Esophagus (tissue), 2 donors: ENCODE measurements around the gene IFNGR1. TPM values are rescaled to one million over a fixed set of nuclear protein-coding genes. Genes with fewer than 3 reads are reported as not detected.

ENCODE experiments used
- H3K27ac ChIP-seq, 2 donors: one replicate each; pipeline ENCODE4 v1.5.1; 2013; ENCODE audit warnings: low read depth in 2 of 2, mild to moderate bottlenecking in 2 of 2, inconsistent platforms in 1 of 2, low read length in 1 of 2, moderate library complexity in 1 of 2
- H3K27me3 ChIP-seq, 2 donors: one replicate each; pipeline ENCODE4 v1.6.1; 2013; ENCODE audit warnings: low read length in 2 of 2, control low read depth in 1 of 2, mild to moderate bottlenecking in 1 of 2; ENCODE audit not compliant: insufficient read depth in 2 of 2, control insufficient read depth in 1 of 2
- H3K36me3 ChIP-seq, 2 donors: one replicate each; pipeline ENCODE4 v1.6.1; 2013; ENCODE audit warnings: low read length in 1 of 2; ENCODE audit not compliant: control insufficient read depth in 2 of 2, insufficient read depth in 2 of 2
- H3K4me1 ChIP-seq, 2 donors: one replicate each; pipeline ENCODE4 v1.6.1; 2013; ENCODE audit warnings: low read length in 1 of 2; ENCODE audit not compliant: control insufficient read depth in 2 of 2, insufficient read depth in 2 of 2
- H3K4me3 ChIP-seq, 2 donors: one replicate each; pipeline ENCODE4 v1.5.1; 2013; ENCODE audit warnings: low read length in 2 of 2, mild to moderate bottlenecking in 2 of 2, low read depth in 1 of 2, moderate library complexity in 1 of 2
- H3K9me3 ChIP-seq, 2 donors: one replicate each; pipeline ENCODE4 v1.6.1; 2013; ENCODE audit warnings: mild to moderate bottlenecking in 2 of 2, low read depth in 1 of 2, low read length in 1 of 2, moderate library complexity in 1 of 2; ENCODE audit not compliant: control insufficient read depth in 2 of 2, insufficient read depth in 1 of 2
- WGBS, 2 donors: extraction: QIAGEN DNeasy Blood & Tissue Kit; methylation state at CpG; one replicate each; pipeline ENCODE4 v1.1.7; 2013; 5-methylcytosine and 5-hydroxymethylcytosine counted together
- polyA plus RNA-seq, 2 donors: library from polyadenylated mRNA; stranded (reverse); fragments of 200-250 nt; gene quantifications; one replicate each; pipeline ENCODE4 v1.2.3, GENCODE V29; 2013
- donor health status: healthy with polysubstance abuse.
- donor health status: Bipolar disorder and iron deficiency.

Gene IFNGR1
- polyA plus RNA-seq = 10 to 100 TPM; 27.9 to 40.6 TPM

GRCh38 chr6:137218917-137219663, at the start of gene IFNGR1:
Gene IFNGR1 (minus strand): TSS chr6:137219385. CDS start chr6:137219327, 58 bp downstream.
- H3K4me1 ChIP-seq = peaks cover 0 to 5% of the 10 kb centered on the region in 2 donors

GRCh38 chr6:137268911-137269310, 49.7 kb upstream of the IFNGR1 start:
- no peak overlapping the region for H3K4me3 ChIP-seq
- H3K36me3 ChIP-seq = no peaks in the 10 kb centered on the region
- H3K9me3 ChIP-seq = no peaks in the 10 kb centered on the region
- no peaks in the 10 kb centered on the region for H3K4me1 ChIP-seq
- no peaks in the 10 kb centered on the region for H3K27me3 ChIP-seq
- 90 to 92% methylated on average over 3 of the region's 3 CpGs for WGBS, 2 donors
- no peak overlapping the region for H3K27ac ChIP-seq

More at GRCh38 chr6:137218917-137219663, at the start of gene IFNGR1:
- peak within 1 kb of the TSS; percentile 98 to 100 for H3K27ac ChIP-seq
- H3K36me3 ChIP-seq = no peaks in the 10 kb centered on the region
- H3K9me3 ChIP-seq = no peaks in the 10 kb centered on the region
- peak within 1 kb of the TSS; percentile 89 to 95 for H3K4me3 ChIP-seq
- 0 to 1% methylated on average over 57 to 64 of the region's 64 CpGs for WGBS, 2 donors
- no peaks in the 10 kb centered on the region for H3K27me3 ChIP-seq

- whole genome bisulfite sequencing, 2 donors = 77 to 79% methylated on average over 4 of the region's 4 CpGs
- peaks cover 0 to under 1% of the 10 kb centered on the region in 2 donors for H3K4me1 ChIP-seq
- H3K4me3 ChIP-seq = no peak overlapping the region
- no peak overlapping the region for H3K27ac ChIP-seq
- no peaks in the 10 kb centered on the region for H3K27me3 ChIP-seq
- no peaks in the 10 kb centered on the region for H3K9me3 ChIP-seq
- no peaks in the 10 kb centered on the region for H3K36me3 ChIP-seq
These were observed 47.1 kb upstream of the IFNGR1 start for GRCh38 chr6:137266309-137266586.

GRCh38 chr6:137265561-137266308, 46.5 kb upstream of the IFNGR1 start:
- WGBS, 2 donors = 24 to 33% methylated on average over 7 of the region's 7 CpGs
- Histone ChIP-seq H3K27me3 (no peaks in the 10 kb centered on the region), H3K4me1 (peaks cover 0 to 2% of the 10 kb centered on the region in 2 donors), H3K4me3 (no peak overlapping the region), H3K9me3 (no peaks in the 10 kb centered on the region), H3K36me3 (no peaks in the 10 kb centered on the region), H3K27ac (no peak overlapping the region)

GRCh38 chr6:137264311-137265075, 45.3 kb upstream of the IFNGR1 start:
- Histone ChIP-seq H3K27ac (no peak overlapping the region), H3K4me3 (no peak overlapping the region), H3K4me1 (peaks cover 0 to 2% of the 10 kb centered on the region in 2 donors), H3K36me3 (no peaks in the 10 kb centered on the region), H3K27me3 (no peaks in the 10 kb centered on the region), H3K9me3 (no peaks in the 10 kb centered on the region)
- WGBS, 2 donors = 57 to 61% methylated on average over 5 of the region's 5 CpGs

GRCh38 chr6:137261761-137262160, 42.6 kb upstream of the IFNGR1 start:
- no peaks in the 10 kb centered on the region for H3K27me3 ChIP-seq
- H3K36me3 ChIP-seq = no peaks in the 10 kb centered on the region
- H3K4me1 ChIP-seq = peaks cover 0 to 2% of the 10 kb centered on the region in 2 donors
- H3K27ac ChIP-seq = no peak overlapping the region
- H3K9me3 ChIP-seq = no peaks in the 10 kb centered on the region
- H3K4me3 ChIP-seq = no peak overlapping the region

GRCh38 chr6:137261361-137261760, 42.2 kb upstream of the IFNGR1 start:
- H3K9me3 ChIP-seq = peaks cover 0 to under 1% of the 10 kb centered on the region in 2 donors
- peaks cover 0 to 2% of the 10 kb centered on the region in 2 donors for H3K4me1 ChIP-seq
- no peak overlapping the region for H3K4me3 ChIP-seq
- H3K27ac ChIP-seq = peak overlapping the region in 1 of 2 donors; percentile 37
- no peaks in the 10 kb centered on the region for H3K36me3 ChIP-seq
- 31 to 46% methylated on average over 3 of the region's 3 CpGs for WGBS, 2 donors
- no peaks in the 10 kb centered on the region for H3K27me3 ChIP-seq

GRCh38 chr6:137260217-137260616, 41.0 kb upstream of the IFNGR1 start:
- no peaks in the 10 kb centered on the region for H3K36me3 ChIP-seq
- H3K4me1 ChIP-seq = peaks cover 0 to 2% of the 10 kb centered on the region in 2 donors
- WGBS, 2 donors = 83 to 86% methylated on average over 6 of the region's 6 CpGs
- no peak overlapping the region for H3K4me3 ChIP-seq
- H3K27me3 ChIP-seq = no peaks in the 10 kb centered on the region
- H3K27ac ChIP-seq = no peak overlapping the region
- peaks cover 0 to 5% of the 10 kb centered on the region in 2 donors for H3K9me3 ChIP-seq

GRCh38 chr6:137259349-137259748, 40.2 kb upstream of the IFNGR1 start:
- peaks cover 0 to 5% of the 10 kb centered on the region in 2 donors for H3K9me3 ChIP-seq

More at GRCh38 chr6:137259349-137259748, 40.2 kb upstream of the IFNGR1 start:
- Histone ChIP-seq H3K27ac (no peak overlapping the region), H3K4me3 (no peak overlapping the region), H3K36me3 (no peaks in the 10 kb centered on the region), H3K4me1 (peaks cover 0 to 2% of the 10 kb centered on the region in 2 donors), H3K27me3 (no peaks in the 10 kb centered on the region)
